Natural killer cell (primary cell): ENCODE data around the gene NYAP2. TPM values are rescaled to one million over a fixed set of nuclear protein-coding genes. Genes with fewer than 3 reads are reported as not detected.

Experiments used
- ATAC-seq, 3 donors: fragments of 150-1000 bp in 2 of 3; fragments of 200-7000 bp in 1 of 3; cut with Tn5 transposase; 1 replicate in 1 of 3; 2 replicates in 2 of 3; pipeline ENCODE4 v1.10.0; 2021; ENCODE audit warnings: mild to moderate bottlenecking in 2 of 3, moderate library complexity in 2 of 3
- DNase-seq, 2 donors: peaks; one replicate each; pipeline versions ENCODE4 v3.0.0 to v3.0.0-alpha.2; 2013 to 2021; ENCODE audit warnings: mixed read lengths in 1 of 2
- H3K27ac ChIP-seq: one replicate; pipeline ENCODE4 v1.5.1; 2013; ENCODE audit warnings: mild to moderate bottlenecking, low read length
- H3K27me3 ChIP-seq: one replicate; pipeline ENCODE4 v1.6.1; 2013; ENCODE audit warnings: low read length; ENCODE audit not compliant: control insufficient read depth, insufficient read depth
- H3K36me3 ChIP-seq: one replicate; pipeline ENCODE4 v1.6.1; 2013; ENCODE audit warnings: low read length; ENCODE audit not compliant: control insufficient read depth, insufficient read depth
- H3K4me1 ChIP-seq: one replicate; pipeline ENCODE4 v1.6.1; 2013; ENCODE audit warnings: low read length; ENCODE audit not compliant: control insufficient read depth, insufficient read depth
- H3K4me3 ChIP-seq: one replicate; pipeline ENCODE4 v1.5.1; 2013; ENCODE audit warnings: low read length
- H3K9me3 ChIP-seq: one replicate; pipeline ENCODE4 v1.6.1; 2013; ENCODE audit warnings: low read length; ENCODE audit not compliant: control insufficient read depth, insufficient read depth
- H3K27ac Mint-ChIP-seq, 2 donors: one replicate each; pipeline ENCODE4 v1.8.0; 2022; ENCODE audit warnings: mild to moderate bottlenecking in 2 of 2, mixed read lengths in 2 of 2, moderate library complexity in 1 of 2
- H3K27me3 Mint-ChIP-seq, 2 donors: one replicate each; pipeline ENCODE4 v1.8.0; 2022; ENCODE audit warnings: low read depth in 2 of 2, mixed read lengths in 2 of 2
- H3K36me3 Mint-ChIP-seq: one replicate; pipeline ENCODE4 v1.8.0; 2022; ENCODE audit warnings: mixed read lengths
- H3K4me1 Mint-ChIP-seq, 2 donors: one replicate each; pipeline ENCODE4 v1.8.0; 2022; ENCODE audit warnings: mixed read lengths in 2 of 2
- H3K4me3 Mint-ChIP-seq: one replicate; pipeline ENCODE4 v1.8.0; 2022; ENCODE audit warnings: mild to moderate bottlenecking, moderate library complexity, mixed read lengths
- H3K9me3 Mint-ChIP-seq, 2 donors: one replicate each; pipeline ENCODE4 v1.8.0; 2022; ENCODE audit warnings: mixed read lengths in 2 of 2
- CTCF ChIP-seq: fragments of 200-600 bp; IDR thresholded peaks from one replicate; pipeline ENCODE4 v1.8.0; 2022; ENCODE audit warnings: antibody characterized with exemption
- WGBS: methylation state at CpG from one replicate; pipeline ENCODE4 v1.1.7; 2013; ENCODE audit warnings: missing lambda C conversion rate; ENCODE audit not compliant: insufficient coverage; 5-methylcytosine and 5-hydroxymethylcytosine counted together
- intact Hi-C: fragments of 100-400 bp; cut with micrococcal nuclease; formaldehyde crosslinking; loops from one replicate; pipeline ENCODE4 v1.14.2; 2022
- total RNA-seq, 4 donors: library from RNA; stranded (reverse); fragments of 120-200 nt in 1 of 4; gene quantifications; one replicate each; pipeline versions ENCODE4 v1.2.3 to v1.2.4, GENCODE V29; 2013 to 2022

The NYAP2 gene
- total RNA-seq, 3 donors from 2014 or later (not counting 1 experiment from before 2014, with no cell fraction given): 0.14 TPM; not detected in 2

GRCh38 chr2:225559072-225559415, 159.5 kb downstream of the NYAP2 start:
- intact Hi-C loops: no loop called here
- Histone ChIP-seq H3K4me3 (no peak overlapping the region), H3K27me3 (peaks cover 5% of the 10 kb centered on the region), H3K27ac (no peak overlapping the region), H3K4me1 (no peaks in the 10 kb centered on the region), H3K36me3 (no peaks in the 10 kb centered on the region), H3K9me3 (no peaks in the 10 kb centered on the region)
- H3K4me1 Mint-ChIP-seq: no peaks in the 10 kb centered on the region
- 82% methylated on average over 1 of the region's 1 CpG for WGBS
- peaks cover 12 to 30% of the 10 kb centered on the region in 2 donors for H3K27me3 Mint-ChIP-seq
- no peak overlapping the region for H3K27ac Mint-ChIP-seq
- ATAC-seq (no peak), DNase-seq (no peak)
- H3K36me3 Mint-ChIP-seq: no peaks in the 10 kb centered on the region
- no peak for TF ChIP-seq CTCF
- H3K9me3 Mint-ChIP-seq: peaks cover 0 to 2% of the 10 kb centered on the region in 2 donors
- H3K4me3 Mint-ChIP-seq: no peak overlapping the region

GRCh38 chr2:225566798-225567197, 167.3 kb downstream of the NYAP2 start:
- Mint-ChIP-seq H3K9me3 (peaks cover 0 to 3% of the 10 kb centered on the region in 2 donors), H3K27me3 (peaks cover 0 to 10% of the 10 kb centered on the region in 2 donors), H3K36me3 (no peaks in the 10 kb centered on the region), H3K4me3 (no peak overlapping the region), H3K27ac (no peak overlapping the region), H3K4me1 (no peaks in the 10 kb centered on the region)
- TF ChIP-seq CTCF: no peak
- DNase-seq (no peak), ATAC-seq (no peak)
- H3K27ac ChIP-seq: no peak overlapping the region
- no peaks in the 10 kb centered on the region for H3K27me3 ChIP-seq
- H3K9me3 ChIP-seq: no peaks in the 10 kb centered on the region
- intact Hi-C loops: no loop called here
- no peaks in the 10 kb centered on the region for H3K4me1 ChIP-seq
- 60% methylated on average over 4 of the region's 4 CpGs for WGBS
- no peaks in the 10 kb centered on the region for H3K36me3 ChIP-seq
- H3K4me3 ChIP-seq: no peak overlapping the region

- H3K9me3 Mint-ChIP-seq: peaks cover 0 to 5% of the 10 kb centered on the region in 2 donors
- H3K36me3 Mint-ChIP-seq: no peaks in the 10 kb centered on the region
- intact Hi-C loops: no loop called here
- Histone ChIP-seq H3K9me3 (no peaks in the 10 kb centered on the region), H3K27ac (no peak overlapping the region), H3K27me3 (no peaks in the 10 kb centered on the region), H3K36me3 (no peaks in the 10 kb centered on the region), H3K4me3 (no peak overlapping the region), H3K4me1 (no peaks in the 10 kb centered on the region)
- no peak overlapping the region for H3K27ac Mint-ChIP-seq
- H3K4me3 Mint-ChIP-seq: no peak overlapping the region
- H3K27me3 Mint-ChIP-seq: no peaks in the 10 kb centered on the region
- no peaks in the 10 kb centered on the region for H3K4me1 Mint-ChIP-seq
- no peak for TF ChIP-seq CTCF
- DNase-seq (no peak), ATAC-seq (no peak)
Measured at GRCh38 chr2:225569995-225570394, 170.5 kb downstream of the NYAP2 start.

- TF ChIP-seq CTCF: no peak
- H3K27ac Mint-ChIP-seq: no peak overlapping the region
- DNase-seq: no peak
- H3K36me3 Mint-ChIP-seq: no peaks in the 10 kb centered on the region
- H3K4me1 ChIP-seq: no peaks in the 10 kb centered on the region
- H3K27ac ChIP-seq: no peak overlapping the region
- peaks cover 0 to 6% of the 10 kb centered on the region in 2 donors for H3K9me3 Mint-ChIP-seq
- ATAC-seq: no peak
- H3K4me3 ChIP-seq: no peak overlapping the region
- WGBS: 66% methylated on average over 3 of the region's 3 CpGs
- H3K4me3 Mint-ChIP-seq: no peak overlapping the region
- H3K4me1 Mint-ChIP-seq: no peaks in the 10 kb centered on the region
- H3K9me3 ChIP-seq: no peaks in the 10 kb centered on the region
- H3K27me3 Mint-ChIP-seq: peaks cover 0 to 3% of the 10 kb centered on the region in 2 donors
- H3K27me3 ChIP-seq: no peaks in the 10 kb centered on the region
- no peaks in the 10 kb centered on the region for H3K36me3 ChIP-seq
- intact Hi-C loops: no loop called here
Measured at GRCh38 chr2:225573603-225574002, 174.1 kb downstream of the NYAP2 start.
